Testis (tissue), 3 donors: ENCODE measurements around the gene ROPN1B. TPM values are rescaled to one million over a fixed set of nuclear protein-coding genes. Genes with fewer than 3 reads are reported as not detected.
"Not testable (repeated sequence)": the region's sequence is repeated elsewhere in the genome, so short reads cannot be mapped to it uniquely, and the experiment has no call there.

Experiments
- DNase-seq: peaks from one replicate; pipeline ENCODE4 v3.0.0-alpha.2; 2019
- H3K27ac ChIP-seq, 2 donors: fragments of 200-600 bp; sonication (generic); one replicate each; pipeline ENCODE4 v1.5.1; 2019
- H3K27me3 ChIP-seq: fragments of 200-600 bp; sonication (generic); one replicate; pipeline ENCODE4 v1.5.1; 2019
- H3K36me3 ChIP-seq: fragments of 200-600 bp; sonication (generic); one replicate; pipeline ENCODE4 v1.5.1; 2017; ENCODE audit warnings: low read depth; ENCODE audit errors: missing control alignments
- H3K4me1 ChIP-seq: fragments of 200-600 bp; sonication (generic); one replicate; pipeline ENCODE4 v1.5.1; 2019
- H3K4me3 ChIP-seq, 2 donors: fragments of 200-600 bp; sonication (generic); one replicate each; pipeline ENCODE4 v1.5.1; 2017 to 2019
- H3K9me3 ChIP-seq: fragments of 200-600 bp; sonication (generic); one replicate; pipeline ENCODE4 v1.5.1; 2017
- CTCF ChIP-seq, 3 experiments: fragments of 450-650 bp in 2 of 3; fragments of 200-600 bp in 1 of 3; sonication (generic) in 1 of 3; IDR thresholded peaks; one replicate each; pipeline ENCODE4 v1.5.1; 2016 to 2019; ENCODE audit warnings: antibody characterized with exemption in 3 of 3, mild to moderate bottlenecking in 2 of 3, moderate library complexity in 1 of 3
- POLR2A ChIP-seq: fragments of 450-650 bp; IDR thresholded peaks from one replicate; pipeline ENCODE4 v1.6.1; 2017; ENCODE audit warnings: antibody characterized with exemption, mild to moderate bottlenecking, moderate library complexity
- WGBS, 2 donors: methylation state at CpG; one replicate each; pipeline ENCODE4 v1.1.5; 2018; 5-methylcytosine and 5-hydroxymethylcytosine counted together
- intact Hi-C: fragments of 100-400 bp; cut with DNase I; formaldehyde crosslinking; loops from one replicate; pipeline ENCODE4 v1.15.1; 2023; ENCODE audit warnings: low total_unique reads
- polyA plus RNA-seq: library from polyadenylated mRNA; stranded (reverse); fragments of 350-450 nt; fragmentation: Illumina TruSeq; extraction: RNeasy Lipid Tissue Mini Kit (QIAGEN cat#74804); gene quantifications from one replicate; pipeline ENCODE4 v1.2.3, GENCODE V29; 2014; ENCODE audit warnings: low read depth, low replicate concordance; ENCODE audit not compliant: insufficient read depth
- total RNA-seq, 2 donors: library from RNA; depleted of rRNA; stranded (reverse); fragments of >200 nt; gene quantifications; one replicate each; pipeline ENCODE4 v1.2.3, GENCODE V29; 2016

ROPN1B gene
- total and polyA plus RNA-seq, 3 donors from 2014 or later: 123 to 534 (median 239) TPM

GRCh38 chr3:125951176-125951575, 17.8 kb upstream of the ROPN1B start:
- DNase-seq, H3K4me3 ChIP-seq, H3K36me3 ChIP-seq, H3K27ac ChIP-seq, intact Hi-C loops, H3K9me3 ChIP-seq, H3K4me1 ChIP-seq, H3K27me3 ChIP-seq: not testable (repeated sequence)
- WGBS, 2 donors: 88 to 95% methylated on average over 3 of the region's 3 CpGs

GRCh38 chr3:125957020-125957419, 12.0 kb upstream of the ROPN1B start:
- H3K9me3 ChIP-seq, H3K27me3 ChIP-seq, H3K4me3 ChIP-seq, DNase-seq, H3K36me3 ChIP-seq, intact Hi-C loops, H3K4me1 ChIP-seq, H3K27ac ChIP-seq: not testable (repeated sequence)
- WGBS, 2 donors: 71 to 83% methylated on average over 4 of the region's 4 CpGs

GRCh38 chr3:125957674-125958510, 11.1 kb upstream of the ROPN1B start:
- peak; percentile 45 for DNase-seq
- TF ChIP-seq POLR2A (no peak), CTCF (IDR thresholded peaks at IDR 0.05) (no peak)
- no peak overlapping the region for H3K27ac ChIP-seq
- no peaks in the 10 kb centered on the region for H3K9me3 ChIP-seq
- H3K36me3 ChIP-seq: no peaks in the 10 kb centered on the region
- 3 to 13% methylated on average over 7 to 53 of the region's 75 CpGs for WGBS, 2 donors
- peak overlapping the region; percentile 31 to 52 for H3K4me3 ChIP-seq
- no peaks in the 10 kb centered on the region for H3K4me1 ChIP-seq
- no peaks in the 10 kb centered on the region for H3K27me3 ChIP-seq
- intact Hi-C loops: no loop called here

- Histone ChIP-seq H3K36me3 (no peaks in the 10 kb centered on the region), H3K27me3 (no peaks in the 10 kb centered on the region), H3K9me3 (no peaks in the 10 kb centered on the region), H3K4me1 (no peaks in the 10 kb centered on the region), H3K27ac (no peak overlapping the region), H3K4me3 (peak overlapping the region; percentile 31 to 52)
- DNase-seq: peak; percentile 22
- TF ChIP-seq POLR2A (no peak), CTCF (IDR thresholded peaks at IDR 0.05) (no peak)
- intact Hi-C loops: no loop called here
- WGBS, 2 donors: 54 to 60% methylated on average over 1 to 39 of the region's 46 CpGs
Observed at GRCh38 chr3:125958511-125959316, 10.3 kb upstream of the ROPN1B start.

GRCh38 chr3:125959317-125960065, 9.5 kb upstream of the ROPN1B start:
- no peaks in the 10 kb centered on the region for H3K27me3 ChIP-seq
- H3K27ac ChIP-seq: no peak overlapping the region
- no peaks in the 10 kb centered on the region for H3K4me1 ChIP-seq
- peak overlapping the region in 1 of 2 donors; percentile 52 for H3K4me3 ChIP-seq
- TF ChIP-seq CTCF (IDR thresholded peaks at IDR 0.05): no peak
- TF ChIP-seq POLR2A: no peak
- H3K36me3 ChIP-seq: no peaks in the 10 kb centered on the region
- intact Hi-C loops: no loop called here
- H3K9me3 ChIP-seq: no peaks in the 10 kb centered on the region
- 75 to 100% methylated on average over 1 to 32 of the region's 39 CpGs for WGBS, 2 donors
- no peak for DNase-seq
